ENCODE data around the gene GDAP1L1. TPM values are rescaled to one million over a fixed set of nuclear protein-coding genes. Genes with fewer than 3 reads are reported as not detected.

GDAP1L1 gene
- polyA plus RNA-seq, 1 donor from 2014 or later = 216 TPM

- Histone ChIP-seq H3K4me3 (ENCODE audit: low read length) (no peak overlapping the region), H3K9me2 (ENCODE audit: insufficient read depth, low read length) (no peaks in the 10 kb centered on the region)
These were observed 23.4 kb upstream of the GDAP1L1 start for GRCh38 chr20:44223721-44224120.

GRCh38 chr20:44224637-44225036 is 22.5 kb upstream of the GDAP1L1 start:
- no peak overlapping the region for H3K4me3 ChIP-seq (ENCODE audit: low read length)
- H3K27ac ChIP-seq (ENCODE audit: low read length) = no peak overlapping the region
- no peak overlapping the region for H2AFZ ChIP-seq (ENCODE audit: low read depth, low read length)
- H3K27me3 ChIP-seq (ENCODE audit: insufficient read depth, low read depth, low read length) = no peaks in the 10 kb centered on the region
- no peaks in the 10 kb centered on the region for H4K20me1 ChIP-seq (ENCODE audit: insufficient read depth)
- no peaks in the 10 kb centered on the region for H3K79me2 ChIP-seq (replicated peaks; ENCODE audit: insufficient read depth, low read length)
- H3F3A ChIP-seq (ENCODE audit: insufficient read depth, low read length, poor library complexity, severe bottlenecking) = no peaks in the 10 kb centered on the region
- H3K9me3 ChIP-seq (ENCODE audit: low read length) = no peaks in the 10 kb centered on the region
- H3K36me3 ChIP-seq (ENCODE audit: insufficient read depth, low read length) = no peaks in the 10 kb centered on the region
- no peak overlapping the region for H3K9ac ChIP-seq (ENCODE audit: low read length)
- H3K4me2 ChIP-seq (ENCODE audit: low read length) = no peak overlapping the region
- H3K9me2 ChIP-seq (ENCODE audit: insufficient read depth, low read length) = no peaks in the 10 kb centered on the region
- TF ChIP-seq EZH2 (IDR thresholded peaks at IDR 0.05; ENCODE audit: borderline replicate concordance, insufficient read depth, low read length, poor library complexity, severe bottlenecking) (no peak), MXI1 (conservative IDR thresholded peaks at IDR 0.05; ENCODE audit: poor library complexity, severe bottlenecking) (no peak), POLR2AphosphoS5 (IDR thresholded peaks at IDR 0.05) (no peak), SMC3 (conservative IDR thresholded peaks at IDR 0.05; ENCODE audit: poor library complexity) (no peak), CTCF (IDR thresholded peaks at IDR 0.05; ENCODE audit: poor library complexity, severe bottlenecking) (no peak), EP300 (conservative IDR thresholded peaks at IDR 0.05; ENCODE audit: poor library complexity, severe bottlenecking) (no peak), RAD21 (conservative IDR thresholded peaks at IDR 0.05) (no peak), REST (IDR thresholded peaks at IDR 0.05; ENCODE audit: borderline replicate concordance) (no peak), TAF1 (IDR thresholded peaks at IDR 0.05; ENCODE audit: low read depth) (no peak)

More at GRCh38 chr20:44223721-44224120, 23.4 kb upstream of the GDAP1L1 start:
- Histone ChIP-seq H3K27ac (ENCODE audit: low read length) (no peak overlapping the region), H3F3A (ENCODE audit: insufficient read depth, low read length, poor library complexity, severe bottlenecking) (no peaks in the 10 kb centered on the region), H3K36me3 (ENCODE audit: insufficient read depth, low read length) (no peaks in the 10 kb centered on the region), H2AFZ (ENCODE audit: low read depth, low read length) (no peak overlapping the region), H3K79me2 (replicated peaks; ENCODE audit: insufficient read depth, low read length) (no peaks in the 10 kb centered on the region), H3K4me2 (ENCODE audit: low read length) (no peak overlapping the region), H4K20me1 (ENCODE audit: insufficient read depth) (no peaks in the 10 kb centered on the region), H3K27me3 (ENCODE audit: insufficient read depth, low read depth, low read length) (no peaks in the 10 kb centered on the region), H3K9me3 (ENCODE audit: low read length) (no peaks in the 10 kb centered on the region), H3K9ac (ENCODE audit: low read length) (no peak overlapping the region)
- TF ChIP-seq SMC3 (conservative IDR thresholded peaks at IDR 0.05; ENCODE audit: poor library complexity) = no peak
- no peak for TF ChIP-seq REST (IDR thresholded peaks at IDR 0.05; ENCODE audit: borderline replicate concordance)
- no peak for TF ChIP-seq RAD21 (conservative IDR thresholded peaks at IDR 0.05)
- no peak for TF ChIP-seq POLR2AphosphoS5 (IDR thresholded peaks at IDR 0.05)
- no peak for TF ChIP-seq EP300 (conservative IDR thresholded peaks at IDR 0.05; ENCODE audit: poor library complexity, severe bottlenecking)
- no peak for TF ChIP-seq TAF1 (IDR thresholded peaks at IDR 0.05; ENCODE audit: low read depth)

Measured in neural cell (in vitro differentiated cells).